Sigmoid colon (tissue), 7 donors: ENCODE data around the gene DEF6. TPM values are rescaled to one million over a fixed set of nuclear protein-coding genes. Genes with fewer than 3 reads are reported as not detected.
"Not testable (repeated sequence)": the region's sequence is repeated elsewhere in the genome, so short reads cannot be mapped to it uniquely, and the experiment has no call there.

Source experiments
- DNase-seq: peaks from one replicate; pipeline ENCODE4 v3.0.0-alpha.2; 2019
- H3K27ac ChIP-seq, 4 donors: fragments of 200-600 bp; sonication (generic); one replicate each; pipeline ENCODE4 v1.5.1; 2016 to 2019; ENCODE audit warnings: mild to moderate bottlenecking in 1 of 4
- H3K27me3 ChIP-seq, 3 donors: fragments of 200-600 bp; sonication (generic); one replicate each; pipeline ENCODE4 v1.5.1; 2019; ENCODE audit warnings: mild to moderate bottlenecking in 1 of 3
- H3K36me3 ChIP-seq, 4 donors: fragments of 200-600 bp; sonication (generic); one replicate each; pipeline ENCODE4 v1.5.1; 2016 to 2019
- H3K4me1 ChIP-seq, 4 donors: fragments of 200-600 bp; sonication (generic); one replicate each; pipeline ENCODE4 v1.5.1; 2017 to 2019
- H3K4me3 ChIP-seq, 4 donors: fragments of 200-600 bp; sonication (generic); one replicate each; pipeline ENCODE4 v1.5.1; 2017 to 2019; ENCODE audit warnings: mild to moderate bottlenecking in 2 of 4, moderate library complexity in 1 of 4
- H3K9me3 ChIP-seq, 4 donors: fragments of 200-600 bp in 3 of 4; sonication (generic) in 3 of 4; one replicate each; pipeline versions ENCODE4 v1.5.1 to v1.6.1; 2013 to 2019
- CTCF ChIP-seq, 4 experiments: fragments of 450-650 bp in 3 of 4; fragments of 200-600 bp in 1 of 4; IDR thresholded peaks; one replicate each; pipeline ENCODE4 v1.5.1; 2016 to 2019; ENCODE audit warnings: antibody characterized with exemption in 4 of 4, mild to moderate bottlenecking in 3 of 4, moderate library complexity in 2 of 4
- EP300 ChIP-seq, 4 donors: sonication (generic); formaldehyde crosslinking; IDR thresholded peaks; one replicate each; pipeline ENCODE4 v1.6.1; 2017; ENCODE audit warnings: antibody characterized with exemption in 4 of 4
- POLR2A ChIP-seq, 2 donors: fragments of 450-650 bp; IDR thresholded peaks; one replicate each; pipeline ENCODE4 v1.6.1; 2016; ENCODE audit warnings: antibody characterized with exemption in 2 of 2, mild to moderate bottlenecking in 2 of 2, moderate library complexity in 2 of 2
- POLR2AphosphoS5 ChIP-seq, 4 donors: sonication (generic); formaldehyde crosslinking; IDR thresholded peaks; one replicate each; pipeline ENCODE4 v1.6.1; 2017; ENCODE audit warnings: antibody characterized with exemption in 4 of 4
- WGBS, 2 donors: extraction: QIAGEN DNeasy Blood & Tissue Kit; methylation state at CpG; one replicate each; pipeline ENCODE4 v1.1.7; 2013; 5-methylcytosine and 5-hydroxymethylcytosine counted together
- intact Hi-C: fragments of 100-400 bp; cut with DNase I; formaldehyde crosslinking; loops from one replicate; pipeline ENCODE4 v1.15.1; 2023
- polyA plus RNA-seq, 3 donors: library from polyadenylated mRNA; stranded (reverse); fragments of 200-250 nt; gene quantifications; one replicate each; pipeline ENCODE4 v1.2.3, GENCODE V29; 2013
- total RNA-seq, 4 donors: library from RNA; depleted of rRNA; stranded (reverse); fragments of >200 nt; gene quantifications; one replicate each; pipeline ENCODE4 v1.1.0, GENCODE V29; 2016
- donor health status: healthy with polysubstance abuse.
- donor health status: Bipolar disorder and iron deficiency.
- donor health status: healthy.

Gene DEF6
- total and polyA plus RNA-seq, 7 donors = 1.4 to 30.1 (median 4.2) TPM

GRCh38 chr6:35302604-35303241 is 5.1 kb downstream of the DEF6 start:
- Histone ChIP-seq H3K9me3 (no peaks in the 10 kb centered on the region), H3K4me1 (peaks cover 0 to 6% (median 6%) of the 10 kb centered on the region in 4 donors), H3K27ac (no peak overlapping the region), H3K4me3 (no peak overlapping the region), H3K36me3 (no peaks in the 10 kb centered on the region), H3K27me3 (no peaks in the 10 kb centered on the region)
- intact Hi-C loops = no loop called here
- 11 to 18% methylated on average over 6 of the region's 6 CpGs for WGBS, 2 donors
- TF ChIP-seq POLR2A (IDR thresholded peaks at IDR 0.05) (no peak), EP300 (IDR thresholded peaks at IDR 0.05) (no peak)
- DNase-seq = peak; percentile 61

- Histone ChIP-seq H3K4me3 (no peak overlapping the region), H3K4me1 (no peaks in the 10 kb centered on the region), H3K9me3 (no peaks in the 10 kb centered on the region), H3K36me3 (no peaks in the 10 kb centered on the region), H3K27me3 (no peaks in the 10 kb centered on the region), H3K27ac (no peak overlapping the region)
- intact Hi-C loops = no loop called here
- WGBS, 2 donors = 85 to 91% methylated on average over 1 of the region's 1 CpG
- peak; percentile 17 for DNase-seq
- TF ChIP-seq EP300 (IDR thresholded peaks at IDR 0.05) (no peak), CTCF (IDR thresholded peaks at IDR 0.05) (no peak), POLR2A (IDR thresholded peaks at IDR 0.05) (no peak), POLR2AphosphoS5 (IDR thresholded peaks at IDR 0.05) (no peak)
These were observed 6.7 kb downstream of the DEF6 start for GRCh38 chr6:35304299-35304698.

GRCh38 chr6:35305117-35305516 is 7.5 kb downstream of the DEF6 start:
- no peaks in the 10 kb centered on the region for H3K4me1 ChIP-seq
- no peaks in the 10 kb centered on the region for H3K27me3 ChIP-seq
- DNase-seq = peak; percentile 19
- TF ChIP-seq POLR2AphosphoS5 (IDR thresholded peaks at IDR 0.05) (no peak), POLR2A (IDR thresholded peaks at IDR 0.05) (no peak), EP300 (IDR thresholded peaks at IDR 0.05) (no peak), CTCF (IDR thresholded peaks at IDR 0.05) (no peak)
- H3K4me3 ChIP-seq = no peak overlapping the region
- intact Hi-C loops = no loop called here
- no peak overlapping the region for H3K27ac ChIP-seq
- 90 to 91% methylated on average over 8 of the region's 8 CpGs for WGBS, 2 donors
- no peaks in the 10 kb centered on the region for H3K36me3 ChIP-seq
- H3K9me3 ChIP-seq = no peaks in the 10 kb centered on the region

- H3K4me3 ChIP-seq, intact Hi-C loops, DNase-seq, H3K36me3 ChIP-seq, H3K27me3 ChIP-seq, H3K9me3 ChIP-seq, H3K4me1 ChIP-seq, H3K27ac ChIP-seq: not testable (repeated sequence)
- 95% methylated on average over 15 of the region's 15 CpGs for WGBS, 2 donors
These were observed 9.5 kb downstream of the DEF6 start for GRCh38 chr6:35307138-35307537.

GRCh38 chr6:35308543-35308942 is 10.9 kb downstream of the DEF6 start:
- H3K27ac ChIP-seq, intact Hi-C loops, H3K9me3 ChIP-seq, H3K27me3 ChIP-seq, H3K4me1 ChIP-seq, H3K36me3 ChIP-seq, DNase-seq, H3K4me3 ChIP-seq: not testable (repeated sequence)
- WGBS, 2 donors = 94 to 97% methylated on average over 2 of the region's 2 CpGs

GRCh38 chr6:35309611-35310264 is 12.1 kb downstream of the DEF6 start:
- TF ChIP-seq CTCF (IDR thresholded peaks at IDR 0.05) = no peak
- no peak for TF ChIP-seq POLR2AphosphoS5 (IDR thresholded peaks at IDR 0.05)
- no peak for TF ChIP-seq EP300 (IDR thresholded peaks at IDR 0.05)
- peak; percentile 55 for DNase-seq
- WGBS, 2 donors = 93 to 94% methylated on average over 9 of the region's 9 CpGs

More at GRCh38 chr6:35309611-35310264, 12.1 kb downstream of the DEF6 start:
- Histone ChIP-seq H3K9me3 (no peaks in the 10 kb centered on the region), H3K27me3 (no peaks in the 10 kb centered on the region), H3K4me1 (no peaks in the 10 kb centered on the region), H3K36me3 (no peaks in the 10 kb centered on the region), H3K4me3 (no peak overlapping the region), H3K27ac (no peak overlapping the region)
- intact Hi-C loops = no loop called here
